IMR-90 (cell line): ENCODE measurements around the gene CD300LF.

Experiments
- CHD1 ChIP-seq: IDR thresholded peaks from 2 replicates; pipeline ENCODE4 v1.6.1; 2012; ENCODE audit warnings: low read depth, low read length, improper control_type of control experiment
- FOS ChIP-seq: fragments of 150-350 bp; IDR thresholded peaks from 2 replicates; pipeline ENCODE4 v1.6.1; 2016; ENCODE audit warnings: low read depth, low read length
- MXI1 ChIP-seq: IDR thresholded peaks from 2 replicates; pipeline ENCODE4 v1.6.1; 2012; ENCODE audit warnings: low read depth, mild to moderate bottlenecking, low read length, moderate library complexity, borderline replicate concordance
- POLR2A ChIP-seq: IDR thresholded peaks from 2 replicates; pipeline ENCODE4 v1.6.1; 2012; ENCODE audit warnings: mild to moderate bottlenecking, low read depth, low read length
- RAD21 ChIP-seq: IDR thresholded peaks from 2 replicates; pipeline ENCODE4 v1.6.1; 2012; ENCODE audit warnings: low read length, improper control_type of control experiment
- RFX5 ChIP-seq: IDR thresholded peaks from 2 replicates; pipeline ENCODE4 v1.8.0; 2012; ENCODE audit warnings: low read depth, mild to moderate bottlenecking, low read length, moderate library complexity
- SMC3 ChIP-seq: fragments of 150-350 bp; IDR thresholded peaks from 2 replicates; pipeline ENCODE4 v1.6.1; 2016; ENCODE audit warnings: low read depth, mild to moderate bottlenecking, antibody characterized with exemption, low read length, moderate library complexity
- TF ChIP-seq, protein P1 (sequence below): conservative IDR thresholded peaks from 2 replicates; pipeline ENCODE4 v1.5.1; 2012; ENCODE audit warnings: mild to moderate bottlenecking, low read depth, low read length, improper control_type of control experiment
- TF ChIP-seq, protein P2 (sequence below): fragments of 150-350 bp; IDR thresholded peaks from 2 replicates; pipeline ENCODE4 v1.6.1; 2017; ENCODE audit warnings: mild to moderate bottlenecking, antibody characterized with exemption, low read length, low read depth

DNA sequence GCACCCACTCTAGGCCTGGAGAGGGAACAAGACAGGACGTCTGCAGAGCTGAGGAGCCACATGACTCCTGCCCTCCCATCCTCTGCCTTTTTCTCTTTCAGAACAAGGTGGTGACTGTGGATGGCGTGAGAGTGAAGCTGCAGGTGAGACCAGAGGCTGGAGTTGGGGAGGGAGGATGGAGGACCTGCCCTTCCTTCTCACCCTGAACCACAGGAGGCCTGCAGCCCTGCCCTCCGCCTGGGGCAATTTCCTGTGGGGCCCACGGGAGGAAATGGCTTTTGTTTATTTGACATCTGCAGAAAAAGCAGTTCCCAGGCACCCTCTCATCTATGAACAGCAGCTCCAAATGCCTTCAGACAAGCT, 29.4 kb upstream of the CD300LF start:
- TF ChIP-seq POLR2A: no peak
- TF ChIP-seq, protein P1, sequence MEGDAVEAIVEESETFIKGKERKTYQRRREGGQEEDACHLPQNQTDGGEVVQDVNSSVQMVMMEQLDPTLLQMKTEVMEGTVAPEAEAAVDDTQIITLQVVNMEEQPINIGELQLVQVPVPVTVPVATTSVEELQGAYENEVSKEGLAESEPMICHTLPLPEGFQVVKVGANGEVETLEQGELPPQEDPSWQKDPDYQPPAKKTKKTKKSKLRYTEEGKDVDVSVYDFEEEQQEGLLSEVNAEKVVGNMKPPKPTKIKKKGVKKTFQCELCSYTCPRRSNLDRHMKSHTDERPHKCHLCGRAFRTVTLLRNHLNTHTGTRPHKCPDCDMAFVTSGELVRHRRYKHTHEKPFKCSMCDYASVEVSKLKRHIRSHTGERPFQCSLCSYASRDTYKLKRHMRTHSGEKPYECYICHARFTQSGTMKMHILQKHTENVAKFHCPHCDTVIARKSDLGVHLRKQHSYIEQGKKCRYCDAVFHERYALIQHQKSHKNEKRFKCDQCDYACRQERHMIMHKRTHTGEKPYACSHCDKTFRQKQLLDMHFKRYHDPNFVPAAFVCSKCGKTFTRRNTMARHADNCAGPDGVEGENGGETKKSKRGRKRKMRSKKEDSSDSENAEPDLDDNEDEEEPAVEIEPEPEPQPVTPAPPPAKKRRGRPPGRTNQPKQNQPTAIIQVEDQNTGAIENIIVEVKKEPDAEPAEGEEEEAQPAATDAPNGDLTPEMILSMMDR: no peak
- no peak for TF ChIP-seq RAD21
- no peak for TF ChIP-seq CHD1
- no peak for TF ChIP-seq SMC3
- TF ChIP-seq, protein P2, sequence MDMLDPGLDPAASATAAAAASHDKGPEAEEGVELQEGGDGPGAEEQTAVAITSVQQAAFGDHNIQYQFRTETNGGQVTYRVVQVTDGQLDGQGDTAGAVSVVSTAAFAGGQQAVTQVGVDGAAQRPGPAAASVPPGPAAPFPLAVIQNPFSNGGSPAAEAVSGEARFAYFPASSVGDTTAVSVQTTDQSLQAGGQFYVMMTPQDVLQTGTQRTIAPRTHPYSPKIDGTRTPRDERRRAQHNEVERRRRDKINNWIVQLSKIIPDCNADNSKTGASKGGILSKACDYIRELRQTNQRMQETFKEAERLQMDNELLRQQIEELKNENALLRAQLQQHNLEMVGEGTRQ: no peak
- TF ChIP-seq MXI1: no peak
- TF ChIP-seq RFX5: no peak
- no peak for TF ChIP-seq FOS
